GM12878 (cell line): Measurements from ENCODE around the gene GPC3. TPM values are rescaled to one million over a fixed set of nuclear protein-coding genes. Genes with fewer than 3 reads are reported as not detected.

Experiments used
- ATAC-seq: fragments of 200-7000 bp; cut with Tn5 transposase; 3 replicates; pipeline ENCODE4 v1.9.1; 2020; ENCODE audit warnings: mild to moderate bottlenecking, moderate library complexity
- BruUV-seq: library from RNA; stranded (reverse); fragments of 400-500 nt; replicated peaks from 2 replicates; lab custom pipeline; 2021; lab: Mats Ljungman, UMichigan
- CTCF ChIA-PET: fragments of 300-600 bp; sonication (Branson Sonifier 250); formaldehyde crosslinking; extraction: SDS; loops from one replicate; lab custom pipeline; 2021; ENCODE audit warnings: inconsistent platforms; lab: Yijun Ruan, JAX
- POLR2A ChIA-PET: fragments of 350-600 bp; formaldehyde crosslinking; extraction: SDS; loops from one replicate; lab custom pipeline; 2021; ENCODE audit warnings: inconsistent platforms; lab: Charles Lee
- RAD21 ChIA-PET: fragments of 300-600 bp; sonication (Branson Sonifier 250); formaldehyde crosslinking; loops from one replicate; lab custom pipeline; 2023; ENCODE audit warnings: antibody characterized with exemption; ENCODE audit not compliant: unreplicated experiment; lab: Charles Lee
- SMC1A ChIA-PET: fragments of 300-600 bp; sonication (Branson Sonifier 250); formaldehyde crosslinking; loops from one replicate; lab custom pipeline; 2023; ENCODE audit not compliant: unreplicated experiment, uncharacterized antibody; lab: Charles Lee
- DNase-seq: peaks from one replicate; pipeline ENCODE4 v3.0.0-alpha.2; 2011; ENCODE audit warnings: low read depth, low spot score
- FAIRE-seq: peaks from 3 replicates; lab custom pipeline; 2011; peaks lifted over from hg19 to GRCh38; lab: Jason Lieb, UNC
- H2AFZ ChIP-seq: 2 replicates; pipeline ENCODE4 v1.6.0; 2011; ENCODE audit warnings: low read depth, low read length, control low read depth; ENCODE audit not compliant: control insufficient read depth
- H3K27ac ChIP-seq: 2 replicates; pipeline ENCODE4 v1.5.1; 2011; ENCODE audit warnings: control low read depth; ENCODE audit not compliant: control insufficient read depth, insufficient read depth
- H3K27me3 ChIP-seq, 2 experiments: replicated peaks in 1 of 2; 2 replicates each; pipeline versions ENCODE4 v1.6.0 to v1.6.1; 2011; ENCODE audit warnings: low read length in 1 of 2; ENCODE audit not compliant: control insufficient read depth in 2 of 2, insufficient read depth in 2 of 2
- H3K36me3 ChIP-seq, 2 experiments: 2 replicates each; pipeline ENCODE4 v1.5.1; 2011; ENCODE audit warnings: low read length in 1 of 2; ENCODE audit not compliant: control insufficient read depth in 2 of 2, insufficient read depth in 2 of 2
- H3K4me1 ChIP-seq: 2 replicates; pipeline ENCODE4 v1.6.1; 2011; ENCODE audit warnings: mild to moderate bottlenecking, low read length, moderate library complexity, mixed read lengths; ENCODE audit not compliant: control insufficient read depth, insufficient read depth
- H3K4me2 ChIP-seq: 2 replicates; pipeline ENCODE4 v1.6.0; 2011; ENCODE audit warnings: control low read depth; ENCODE audit not compliant: control insufficient read depth, insufficient read depth
- H3K4me3 ChIP-seq: fragments of 200-600 bp; sonication (generic); 2 replicates; pipeline ENCODE4 v1.5.1; 2016
- H3K79me2 ChIP-seq: 2 replicates; pipeline ENCODE4 v1.6.0; 2011; ENCODE audit warnings: low read length; ENCODE audit not compliant: control insufficient read depth, insufficient read depth
- H3K9ac ChIP-seq: 2 replicates; pipeline ENCODE4 v1.8.0; 2011; ENCODE audit warnings: low read length, control low read depth, mixed read lengths; ENCODE audit not compliant: control insufficient read depth, insufficient read depth
- H3K9me3 ChIP-seq: replicated peaks from 3 replicates; pipeline ENCODE4 v1.5.1; 2011; ENCODE audit warnings: mild to moderate bottlenecking, low read length; ENCODE audit not compliant: control insufficient read depth, insufficient read depth
- H4K20me1 ChIP-seq: 2 replicates; pipeline ENCODE4 v1.6.0; 2011; ENCODE audit not compliant: control insufficient read depth, insufficient read depth
- CEBPB ChIP-seq, 2 experiments: fragments of 150-350 bp in 1 of 2; IDR thresholded peaks; 2 replicates each; pipeline ENCODE4 v1.6.1; 2012 to 2014; ENCODE audit warnings: low read depth in 2 of 2, low read length in 2 of 2, borderline replicate concordance in 1 of 2, inconsistent platforms in 1 of 2
- CHD2 ChIP-seq: IDR thresholded peaks from 2 replicates; pipeline ENCODE4 v1.6.1; 2011; ENCODE audit warnings: low read depth, low read length, improper control_type of control experiment, borderline replicate concordance
- FOXK2 ChIP-seq: fragments of 450-650 bp; IDR thresholded peaks from 2 replicates; pipeline ENCODE4 v1.6.1; 2017; ENCODE audit warnings: mild to moderate bottlenecking, moderate library complexity
- FOXM1 ChIP-seq: IDR thresholded peaks from 2 replicates; pipeline ENCODE4 v1.6.1; 2012; ENCODE audit warnings: low read depth, mild to moderate bottlenecking, inconsistent platforms, low read length, moderate library complexity
- NFIC ChIP-seq: IDR thresholded peaks from 2 replicates; pipeline ENCODE4 v1.6.1; 2012; ENCODE audit warnings: low read depth, mild to moderate bottlenecking, inconsistent platforms, low read length, moderate library complexity
- NR2C2 ChIP-seq: IDR thresholded peaks from 2 replicates; pipeline ENCODE4 v1.6.1; 2011; ENCODE audit warnings: borderline replicate concordance, low read depth; ENCODE audit not compliant: control insufficient read depth, insufficient read length
- PML ChIP-seq: IDR thresholded peaks from 2 replicates; pipeline ENCODE4 v1.6.1; 2012; ENCODE audit warnings: low read length, inconsistent platforms
- RAD51 ChIP-seq: fragments of 450-650 bp; IDR thresholded peaks from 2 replicates; pipeline ENCODE4 v1.6.1; 2016; ENCODE audit warnings: moderate library complexity, mild to moderate bottlenecking, inconsistent platforms
- SREBF2 ChIP-seq: IDR thresholded peaks from 2 replicates; pipeline ENCODE4 v1.6.1; 2012; ENCODE audit warnings: mild to moderate bottlenecking, low read length
- TCF3 ChIP-seq: IDR thresholded peaks from 2 replicates; pipeline ENCODE4 v1.6.1; 2012; ENCODE audit warnings: low read depth, mild to moderate bottlenecking, low read length, borderline replicate concordance; ENCODE audit not compliant: insufficient read depth
- ZBED1 ChIP-seq: IDR thresholded peaks from 2 replicates; pipeline ENCODE4 v1.6.1; 2016; ENCODE audit warnings: borderline replicate concordance
- ZNF622 ChIP-seq: fragments of 450-650 bp; IDR thresholded peaks from 2 replicates; pipeline ENCODE4 v1.6.1; 2017; ENCODE audit warnings: mild to moderate bottlenecking, inconsistent platforms
- WGBS: methylation state at CpG from one replicate; pipeline ENCODE4 v1.1.6; 2016; ENCODE audit warnings: low lambda C conversion rate; ENCODE audit not compliant: insufficient replicate concordance, insufficient coverage; ENCODE audit errors: missing lambda C conversion rate; 5-methylcytosine and 5-hydroxymethylcytosine counted together
- in situ Hi-C: fragments of 300-500 bp; cut with MboI; formaldehyde crosslinking; loops from 9 replicates; pipeline ENCODE4 v1.14.3; 2018; ENCODE audit warnings: mixed read lengths
- intact Hi-C: fragments of 100-400 bp; cut with micrococcal nuclease; formaldehyde crosslinking; loops from one replicate; pipeline ENCODE4 v1.14.2; 2022; ENCODE audit not compliant: unreplicated experiment
- polyA plus RNA-seq, 11 experiments: library from polyadenylated mRNA; depleted of rRNA in 4 of 11; unstranded in 6 of 11; stranded (reverse) in 5 of 11; fragments of >200 nt; fragmentation: Nextera tagmentation in 4 of 11; fragmentation: Illumina TruSeq in 1 of 11; extraction: Ambion mirVana in 4 of 11; extraction: Trizol in 1 of 11; gene quantifications; 1 replicate in 1 of 11; 2 replicates in 10 of 11; pipeline versions ENCODE4 v1.2.1 to v1.2.3, GENCODE V29; 2011 to 2016; ENCODE audit warnings: inconsistent platforms in 2 of 11, missing spikeins in 2 of 11, low read depth in 1 of 11
- total RNA-seq, 4 experiments: library from RNA; depleted of rRNA in 3 of 4; stranded (reverse); fragments of >200 nt in 3 of 4; fragmentation: Illumina TruSeq in 1 of 4; extraction: Trizol in 1 of 4; gene quantifications; 2 replicates each; pipeline versions ENCODE4 v1.2.1 to v1.2.3, GENCODE V29; 2013 to 2021
- TF ChIP-seq, protein P1 (sequence below): fragments of 450-650 bp; formaldehyde crosslinking; IDR thresholded peaks from 2 replicates; pipeline ENCODE4 v1.4.0; 2020; ENCODE audit warnings: mild to moderate bottlenecking, moderate library complexity
- TF ChIP-seq, protein P2 (sequence below): IDR thresholded peaks from 2 replicates; pipeline ENCODE4 v1.6.1; 2012; ENCODE audit warnings: low read depth, low read length, improper control_type of control experiment
- TF ChIP-seq, protein P3 (sequence below): IDR thresholded peaks from 2 replicates; pipeline ENCODE4 v1.6.1; 2012; ENCODE audit warnings: mild to moderate bottlenecking, low read depth, low read length

GPC3 gene
- total and polyA plus RNA-seq, 10 of the 15 experiments (the other 5 are each of a cell fraction or from before 2014, with no cell fraction given): 0.09 to 0.82 TPM; not detected in 8

DNA sequence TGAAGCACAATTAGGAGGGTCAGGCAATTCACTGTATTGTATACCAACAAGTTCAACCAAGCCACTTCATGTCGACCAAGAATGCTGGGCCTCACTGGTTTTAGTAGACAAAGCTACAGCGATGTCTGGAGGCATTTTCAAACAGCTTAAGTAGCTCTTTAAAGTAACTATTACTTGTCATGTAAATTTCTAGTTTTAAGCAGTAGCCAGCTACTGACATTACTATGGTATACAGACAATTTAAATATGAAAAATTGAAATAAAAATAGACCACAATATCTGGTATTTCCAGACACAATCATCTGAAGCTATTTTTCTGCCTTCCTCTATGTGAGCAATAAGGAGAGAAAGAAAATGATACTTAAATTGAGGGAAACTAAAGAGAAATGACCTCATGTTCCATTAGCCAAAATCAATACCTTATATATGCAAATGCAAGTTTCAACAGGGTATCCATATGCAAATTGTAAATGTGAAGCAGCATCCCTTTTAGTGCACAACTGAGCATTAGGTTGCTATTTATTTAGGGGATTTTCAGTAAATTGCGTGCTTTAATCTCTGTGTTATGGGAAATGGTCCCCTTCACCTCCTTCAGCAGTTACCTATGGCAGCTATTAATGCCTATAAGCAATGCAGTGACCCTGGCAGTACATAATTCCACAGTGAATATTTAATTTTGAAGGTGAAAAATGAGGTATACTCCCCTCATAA lies 119.5 kb downstream of the GPC3 start:
- H3K27ac ChIP-seq: no peak overlapping the region
- no peaks in the 10 kb centered on the region; the same call in 2 of the 3 replicates for H3K9me3 ChIP-seq
- BruUV-seq: no TSS peak
- ChIA-PET SMC1A (interaction anchor here (0.7 to 1.6 kb wide), 3 partner anchors 9 to 938 kb away, joined by 3 read pairs; no protein-coding TSS in a partner anchor), CTCF (interaction anchor here (0.8 kb wide), 1 partner anchor 12 kb away, joined by 3 read pairs; no protein-coding TSS in a partner anchor), RAD21 (no interaction called here), POLR2A (no interaction called here)
- TF ChIP-seq ZBED1 (no peak), NR2C2 (no peak), CHD2 (no peak), CEBPB (IDR thresholded peaks at IDR 0.05; ENCODE audit: borderline replicate concordance in 1 of 2, low read depth in 2 of 2, low read length in 2 of 2) (no peak), SREBF2 (no peak), PML (no peak), FOXK2 (no peak), NFIC (no peak), FOXM1 (no peak), ZNF622 (no peak), RAD51 (no peak), TCF3 (no peak)
- TF ChIP-seq, protein P1, sequence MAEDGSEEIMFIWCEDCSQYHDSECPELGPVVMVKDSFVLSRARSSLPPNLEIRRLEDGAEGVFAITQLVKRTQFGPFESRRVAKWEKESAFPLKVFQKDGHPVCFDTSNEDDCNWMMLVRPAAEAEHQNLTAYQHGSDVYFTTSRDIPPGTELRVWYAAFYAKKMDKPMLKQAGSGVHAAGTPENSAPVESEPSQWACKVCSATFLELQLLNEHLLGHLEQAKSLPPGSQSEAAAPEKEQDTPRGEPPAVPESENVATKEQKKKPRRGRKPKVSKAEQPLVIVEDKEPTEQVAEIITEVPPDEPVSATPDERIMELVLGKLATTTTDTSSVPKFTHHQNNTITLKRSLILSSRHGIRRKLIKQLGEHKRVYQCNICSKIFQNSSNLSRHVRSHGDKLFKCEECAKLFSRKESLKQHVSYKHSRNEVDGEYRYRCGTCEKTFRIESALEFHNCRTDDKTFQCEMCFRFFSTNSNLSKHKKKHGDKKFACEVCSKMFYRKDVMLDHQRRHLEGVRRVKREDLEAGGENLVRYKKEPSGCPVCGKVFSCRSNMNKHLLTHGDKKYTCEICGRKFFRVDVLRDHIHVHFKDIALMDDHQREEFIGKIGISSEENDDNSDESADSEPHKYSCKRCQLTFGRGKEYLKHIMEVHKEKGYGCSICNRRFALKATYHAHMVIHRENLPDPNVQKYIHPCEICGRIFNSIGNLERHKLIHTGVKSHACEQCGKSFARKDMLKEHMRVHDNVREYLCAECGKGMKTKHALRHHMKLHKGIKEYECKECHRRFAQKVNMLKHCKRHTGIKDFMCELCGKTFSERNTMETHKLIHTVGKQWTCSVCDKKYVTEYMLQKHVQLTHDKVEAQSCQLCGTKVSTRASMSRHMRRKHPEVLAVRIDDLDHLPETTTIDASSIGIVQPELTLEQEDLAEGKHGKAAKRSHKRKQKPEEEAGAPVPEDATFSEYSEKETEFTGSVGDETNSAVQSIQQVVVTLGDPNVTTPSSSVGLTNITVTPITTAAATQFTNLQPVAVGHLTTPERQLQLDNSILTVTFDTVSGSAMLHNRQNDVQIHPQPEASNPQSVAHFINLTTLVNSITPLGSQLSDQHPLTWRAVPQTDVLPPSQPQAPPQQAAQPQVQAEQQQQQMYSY (CRISPR knock-in tag): no peak
- TF ChIP-seq, protein P2, sequence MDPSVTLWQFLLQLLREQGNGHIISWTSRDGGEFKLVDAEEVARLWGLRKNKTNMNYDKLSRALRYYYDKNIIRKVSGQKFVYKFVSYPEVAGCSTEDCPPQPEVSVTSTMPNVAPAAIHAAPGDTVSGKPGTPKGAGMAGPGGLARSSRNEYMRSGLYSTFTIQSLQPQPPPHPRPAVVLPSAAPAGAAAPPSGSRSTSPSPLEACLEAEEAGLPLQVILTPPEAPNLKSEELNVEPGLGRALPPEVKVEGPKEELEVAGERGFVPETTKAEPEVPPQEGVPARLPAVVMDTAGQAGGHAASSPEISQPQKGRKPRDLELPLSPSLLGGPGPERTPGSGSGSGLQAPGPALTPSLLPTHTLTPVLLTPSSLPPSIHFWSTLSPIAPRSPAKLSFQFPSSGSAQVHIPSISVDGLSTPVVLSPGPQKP: no peak
- TF ChIP-seq, protein P3, sequence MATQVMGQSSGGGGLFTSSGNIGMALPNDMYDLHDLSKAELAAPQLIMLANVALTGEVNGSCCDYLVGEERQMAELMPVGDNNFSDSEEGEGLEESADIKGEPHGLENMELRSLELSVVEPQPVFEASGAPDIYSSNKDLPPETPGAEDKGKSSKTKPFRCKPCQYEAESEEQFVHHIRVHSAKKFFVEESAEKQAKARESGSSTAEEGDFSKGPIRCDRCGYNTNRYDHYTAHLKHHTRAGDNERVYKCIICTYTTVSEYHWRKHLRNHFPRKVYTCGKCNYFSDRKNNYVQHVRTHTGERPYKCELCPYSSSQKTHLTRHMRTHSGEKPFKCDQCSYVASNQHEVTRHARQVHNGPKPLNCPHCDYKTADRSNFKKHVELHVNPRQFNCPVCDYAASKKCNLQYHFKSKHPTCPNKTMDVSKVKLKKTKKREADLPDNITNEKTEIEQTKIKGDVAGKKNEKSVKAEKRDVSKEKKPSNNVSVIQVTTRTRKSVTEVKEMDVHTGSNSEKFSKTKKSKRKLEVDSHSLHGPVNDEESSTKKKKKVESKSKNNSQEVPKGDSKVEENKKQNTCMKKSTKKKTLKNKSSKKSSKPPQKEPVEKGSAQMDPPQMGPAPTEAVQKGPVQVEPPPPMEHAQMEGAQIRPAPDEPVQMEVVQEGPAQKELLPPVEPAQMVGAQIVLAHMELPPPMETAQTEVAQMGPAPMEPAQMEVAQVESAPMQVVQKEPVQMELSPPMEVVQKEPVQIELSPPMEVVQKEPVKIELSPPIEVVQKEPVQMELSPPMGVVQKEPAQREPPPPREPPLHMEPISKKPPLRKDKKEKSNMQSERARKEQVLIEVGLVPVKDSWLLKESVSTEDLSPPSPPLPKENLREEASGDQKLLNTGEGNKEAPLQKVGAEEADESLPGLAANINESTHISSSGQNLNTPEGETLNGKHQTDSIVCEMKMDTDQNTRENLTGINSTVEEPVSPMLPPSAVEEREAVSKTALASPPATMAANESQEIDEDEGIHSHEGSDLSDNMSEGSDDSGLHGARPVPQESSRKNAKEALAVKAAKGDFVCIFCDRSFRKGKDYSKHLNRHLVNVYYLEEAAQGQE: no peak
- in situ Hi-C loops: no loop called here
- no peaks in the 10 kb centered on the region for H3K4me1 ChIP-seq
- H3K4me3 ChIP-seq: no peak overlapping the region
- no peak overlapping the region for H3K4me2 ChIP-seq
- 11% methylated on average over 3 of the region's 3 CpGs for WGBS
- H3K36me3 ChIP-seq: no peaks in the 10 kb centered on the region
- H3K27me3 ChIP-seq: no peaks in the 10 kb centered on the region
- H3K79me2 ChIP-seq: no peaks in the 10 kb centered on the region
- H2AFZ ChIP-seq: no peak overlapping the region
- DNase-seq: no peak
- H3K9ac ChIP-seq: no peak overlapping the region
- no peak for FAIRE-seq
- no peak for ATAC-seq
- H4K20me1 ChIP-seq: no peaks in the 10 kb centered on the region
- intact Hi-C loops: no loop called here
